AG09319 (cell line): Measurements from ENCODE around the gene TRIP10.
"Not testable (repeated sequence)": the region's sequence is repeated elsewhere in the genome, so short reads cannot be mapped to it uniquely, and the experiment has no call there.

Source experiments
- DNase-seq: peaks from one replicate; pipeline ENCODE4 v3.0.0-alpha.2; 2010; ENCODE audit warnings: low read depth; ENCODE audit errors: extremely low read depth
- TF ChIP-seq, protein P1 (sequence below): IDR thresholded peaks from 2 replicates; pipeline ENCODE4 v1.5.1; 2011; ENCODE audit warnings: low read depth, mild to moderate bottlenecking, inconsistent platforms, low read length, moderate library complexity

Gene TRIP10

DNA sequence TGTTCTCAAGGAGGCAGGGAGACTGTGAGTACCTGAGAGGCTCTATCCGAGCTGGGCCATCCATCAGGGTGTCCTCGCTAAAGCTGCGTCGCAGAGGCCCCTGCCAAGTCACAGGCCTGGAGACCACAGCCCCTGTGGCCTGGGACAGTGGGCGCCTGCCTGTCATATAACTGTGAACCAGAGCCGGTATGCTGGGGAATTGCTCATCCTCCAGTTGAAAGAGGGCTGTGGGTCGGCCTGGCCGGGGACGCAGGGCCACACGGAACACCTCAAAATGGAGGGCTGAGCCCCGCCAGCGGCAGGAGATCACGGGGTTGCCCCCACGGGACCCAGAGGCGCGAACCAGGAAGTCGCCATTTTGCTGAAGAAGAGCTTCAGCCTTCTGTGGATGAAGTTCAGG, 21.1 kb downstream of the TRIP10 start:
- DNase-seq = no peak
- TF ChIP-seq, protein P1, sequence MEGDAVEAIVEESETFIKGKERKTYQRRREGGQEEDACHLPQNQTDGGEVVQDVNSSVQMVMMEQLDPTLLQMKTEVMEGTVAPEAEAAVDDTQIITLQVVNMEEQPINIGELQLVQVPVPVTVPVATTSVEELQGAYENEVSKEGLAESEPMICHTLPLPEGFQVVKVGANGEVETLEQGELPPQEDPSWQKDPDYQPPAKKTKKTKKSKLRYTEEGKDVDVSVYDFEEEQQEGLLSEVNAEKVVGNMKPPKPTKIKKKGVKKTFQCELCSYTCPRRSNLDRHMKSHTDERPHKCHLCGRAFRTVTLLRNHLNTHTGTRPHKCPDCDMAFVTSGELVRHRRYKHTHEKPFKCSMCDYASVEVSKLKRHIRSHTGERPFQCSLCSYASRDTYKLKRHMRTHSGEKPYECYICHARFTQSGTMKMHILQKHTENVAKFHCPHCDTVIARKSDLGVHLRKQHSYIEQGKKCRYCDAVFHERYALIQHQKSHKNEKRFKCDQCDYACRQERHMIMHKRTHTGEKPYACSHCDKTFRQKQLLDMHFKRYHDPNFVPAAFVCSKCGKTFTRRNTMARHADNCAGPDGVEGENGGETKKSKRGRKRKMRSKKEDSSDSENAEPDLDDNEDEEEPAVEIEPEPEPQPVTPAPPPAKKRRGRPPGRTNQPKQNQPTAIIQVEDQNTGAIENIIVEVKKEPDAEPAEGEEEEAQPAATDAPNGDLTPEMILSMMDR = no peak

DNA sequence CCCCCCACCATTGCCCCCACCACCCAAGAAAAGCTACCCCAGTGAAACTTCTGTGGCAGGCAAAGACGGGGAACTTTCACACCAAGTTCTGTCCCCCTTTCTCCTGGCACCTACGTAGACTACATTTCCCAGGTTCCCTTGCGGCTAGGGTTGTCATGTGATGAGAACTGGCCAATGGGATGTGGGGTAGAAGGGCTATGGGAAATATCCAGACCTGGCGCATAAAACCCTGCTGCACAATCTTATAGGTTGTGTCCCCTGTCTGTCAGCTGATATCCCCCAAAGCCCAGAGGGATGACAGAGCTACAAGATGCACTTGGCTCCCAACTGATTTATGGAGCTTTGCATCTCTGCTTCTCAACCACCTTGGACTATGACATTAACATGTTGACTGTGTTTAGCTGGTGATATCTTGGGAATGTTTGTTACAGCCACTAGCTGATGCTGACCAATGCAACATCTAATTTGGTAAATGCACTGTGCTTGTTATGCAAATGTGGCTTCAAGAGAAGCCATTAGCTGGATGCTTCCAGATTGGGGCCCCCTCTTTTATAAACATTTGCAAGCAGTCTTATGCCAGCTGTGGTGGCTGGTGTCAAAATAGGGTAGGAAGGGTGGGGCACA, 21.7 kb downstream of the TRIP10 start:
- no peak for DNase-seq
- TF ChIP-seq, protein P1 = no peak

DNA sequence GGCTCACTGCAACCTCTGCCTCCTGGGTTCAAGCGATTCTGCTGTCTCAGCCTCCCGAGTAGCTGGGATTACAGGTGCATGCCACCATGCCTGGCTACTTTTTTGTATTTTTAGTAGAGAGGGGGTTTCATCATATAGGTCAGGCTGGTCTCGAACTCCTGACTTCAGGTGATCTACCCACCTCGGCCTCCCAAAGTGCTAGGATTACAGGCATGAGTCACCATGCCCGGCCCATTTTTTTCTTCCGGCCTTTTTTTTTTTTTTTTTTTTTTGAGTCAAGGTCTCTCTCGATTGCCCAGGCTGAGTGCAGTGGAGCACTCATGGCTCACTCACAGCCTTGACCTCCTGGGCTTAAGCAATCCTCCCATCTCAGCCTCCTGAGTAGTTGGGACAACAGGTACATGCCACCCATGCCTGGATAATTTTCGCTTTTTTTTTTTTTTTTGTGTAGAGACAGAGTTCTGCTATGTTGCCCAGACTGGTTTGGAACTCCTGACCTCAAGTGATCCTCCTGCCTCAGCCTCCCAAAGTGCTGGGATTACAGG, 22.8 kb downstream of the TRIP10 start:
- DNase-seq = not testable (repeated sequence)

DNA sequence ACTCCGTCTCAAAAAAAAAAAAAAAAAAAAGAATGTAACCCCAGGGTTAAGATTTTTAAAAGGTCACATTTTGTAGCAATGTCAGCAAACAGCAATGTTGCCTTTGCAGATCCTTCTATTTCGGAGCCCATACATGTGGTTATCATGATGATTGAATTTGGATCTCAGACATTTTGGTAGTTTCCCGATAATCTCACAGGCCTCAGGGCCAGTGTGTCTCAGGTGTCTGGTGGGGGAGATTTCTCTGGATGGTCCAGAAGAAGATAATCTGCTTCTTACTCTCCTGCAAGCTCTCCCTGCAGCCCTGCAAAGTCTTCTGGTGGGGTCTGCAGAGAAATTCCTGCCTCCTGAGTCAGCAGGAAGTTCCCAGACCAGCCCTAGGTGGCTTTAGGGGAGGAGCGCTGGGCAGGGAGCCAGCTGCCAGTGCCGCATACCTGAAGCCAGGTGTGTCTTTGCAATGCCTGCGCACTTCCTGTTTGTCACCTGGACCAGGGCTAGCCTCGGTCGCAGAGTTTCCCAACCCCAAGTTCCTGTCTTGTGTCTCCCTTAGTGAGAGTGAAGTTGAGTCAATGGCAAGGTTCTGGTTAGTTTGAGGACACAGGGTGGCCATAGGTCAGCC, 26.4 kb downstream of the TRIP10 start:
- TF ChIP-seq, protein P1 = no peak
- DNase-seq = no peak

DNA sequence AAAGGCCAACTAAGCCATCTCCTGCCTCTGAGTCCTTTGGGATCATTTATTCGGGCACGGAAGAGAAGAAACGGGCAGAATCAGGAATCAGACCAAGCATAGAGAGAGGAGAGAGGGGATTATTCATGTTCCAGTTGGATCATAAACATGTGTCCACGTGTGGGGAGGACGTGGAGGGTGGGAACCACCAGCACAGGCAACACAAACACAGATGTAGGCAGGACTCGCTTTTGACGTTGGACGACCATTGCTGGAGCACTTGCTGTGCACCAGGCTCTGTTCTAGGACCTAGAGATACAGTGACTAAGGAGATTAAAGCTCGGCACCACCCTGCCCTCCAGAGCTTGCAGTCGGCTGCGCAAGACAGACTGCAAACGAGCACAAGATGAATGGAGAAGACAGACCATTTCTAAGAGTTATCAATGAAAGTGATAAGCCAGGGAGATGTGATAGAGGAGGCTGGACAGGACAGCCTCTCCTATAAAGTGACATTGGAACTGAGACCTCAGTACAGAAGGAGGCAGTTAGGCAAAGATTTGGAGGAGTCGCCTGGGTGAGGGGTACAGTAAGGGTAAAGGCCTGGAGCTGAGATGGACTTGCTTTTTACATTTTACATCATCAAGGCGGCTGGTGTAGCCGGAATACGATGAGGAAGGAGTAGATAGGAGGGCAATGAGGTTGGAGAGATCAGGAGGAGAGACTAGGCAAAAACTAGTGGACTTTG, 27.0 kb downstream of the TRIP10 start:
- DNase-seq = no peak
- TF ChIP-seq, protein P1 = no peak

DNA sequence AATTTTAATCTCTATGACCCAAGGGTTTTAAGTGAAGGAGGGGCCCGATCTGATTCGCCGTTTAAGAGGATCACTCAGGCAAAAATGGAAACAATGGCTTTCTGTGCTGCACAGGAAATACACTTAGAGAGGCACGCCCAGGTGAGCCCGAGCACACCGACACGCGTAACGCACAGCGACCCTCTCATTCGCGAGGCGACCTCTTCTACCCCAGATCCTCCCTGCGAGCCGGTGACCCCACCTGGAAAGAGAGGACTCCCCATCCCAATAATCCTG, 27.5 kb downstream of the TRIP10 start:
- TF ChIP-seq, protein P1 = no peak
- no peak for DNase-seq

DNA sequence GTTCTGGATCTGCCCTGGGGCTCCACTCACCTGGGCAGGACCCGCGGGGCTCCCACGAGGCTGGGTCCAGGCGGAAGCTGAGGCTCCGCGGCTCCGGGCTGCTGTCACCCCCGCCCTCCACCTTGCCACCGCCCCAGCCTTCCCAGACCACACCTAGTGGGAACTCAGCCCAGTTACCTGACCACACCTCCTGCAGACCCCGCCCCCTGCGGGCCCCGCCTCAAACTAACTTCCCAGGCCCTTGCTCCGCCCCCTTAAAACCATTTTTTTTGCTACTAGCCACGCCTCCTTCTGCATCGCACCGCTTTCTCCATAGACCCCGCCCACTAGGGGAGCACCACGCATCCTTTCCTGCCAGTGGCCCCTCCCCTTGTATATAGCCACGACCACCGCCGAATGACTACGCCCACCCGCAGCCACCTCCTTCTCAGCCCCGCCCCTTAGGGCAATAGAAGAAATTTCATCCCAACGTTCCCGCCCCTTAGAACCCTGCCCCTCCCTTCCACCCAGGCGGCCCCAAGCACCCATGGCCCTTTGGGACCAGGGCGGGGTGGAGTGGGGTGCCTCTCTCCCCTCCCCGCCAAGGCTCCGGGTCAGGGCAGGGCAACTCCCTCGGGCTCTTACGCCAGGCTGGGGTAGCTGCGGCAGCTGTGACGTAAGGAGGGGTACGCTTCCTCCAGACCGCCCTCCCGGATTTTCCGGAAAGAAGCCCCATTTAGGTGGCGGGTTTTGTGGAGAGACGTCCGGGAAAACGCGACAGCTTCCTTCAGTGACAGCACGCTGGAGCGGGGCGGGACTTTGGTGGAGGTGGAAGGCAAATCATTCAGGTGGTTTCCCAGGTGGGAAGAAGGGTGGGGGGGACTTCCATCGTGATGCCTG, 28.1 kb downstream of the TRIP10 start, which contains the start of gene SH2D3A:
SH2D3A (minus strand) TSS at position 79 of the 879 bp plus-strand sequence. CDS start 3,687 bp downstream, outside the sequence.
- no peak for DNase-seq
- TF ChIP-seq, protein P1 = no peak
